GM23248 (cell line): ENCODE data around the gene ULK4. TPM values are rescaled to one million over a fixed set of nuclear protein-coding genes. Genes with fewer than 3 reads are reported as not detected.
A peak's percentile ranks its signal among the peaks of the same experiment; 100 is the strongest.

Experiments used
- DNase-seq: peaks from one replicate; pipeline ENCODE4 v3.0.0-alpha.2; 2015
- H2AFZ ChIP-seq: fragments of 200-600 bp; sonication (generic); 2 replicates; pipeline ENCODE4 v1.6.1; 2016; ENCODE audit warnings: antibody characterized with exemption
- H3F3A ChIP-seq: fragments of 200-600 bp; sonication (generic); 2 replicates; pipeline ENCODE4 v1.6.1; 2016; ENCODE audit warnings: mild to moderate bottlenecking, antibody characterized with exemption, mixed run types; ENCODE audit not compliant: insufficient read depth
- H3K27ac ChIP-seq: fragments of 200-600 bp; sonication (generic); 2 replicates; pipeline ENCODE4 v1.5.1; 2016; ENCODE audit warnings: mild to moderate bottlenecking
- H3K27me3 ChIP-seq: fragments of 200-600 bp; sonication (generic); replicated peaks from 2 replicates; pipeline ENCODE4 v1.6.1; 2016; ENCODE audit warnings: mild to moderate bottlenecking; ENCODE audit not compliant: insufficient read depth
- H3K36me3 ChIP-seq: fragments of 200-600 bp; sonication (generic); 2 replicates; pipeline ENCODE4 v1.6.1; 2016; ENCODE audit warnings: low read depth, mild to moderate bottlenecking
- H3K4me1 ChIP-seq: fragments of 200-600 bp; sonication (generic); 2 replicates; pipeline ENCODE4 v1.6.1; 2016; ENCODE audit warnings: mild to moderate bottlenecking; ENCODE audit not compliant: insufficient read depth
- H3K4me2 ChIP-seq: fragments of 200-600 bp; sonication (generic); one replicate; pipeline ENCODE4 v1.6.1; 2016; ENCODE audit warnings: mild to moderate bottlenecking; ENCODE audit not compliant: unreplicated experiment
- H3K4me3 ChIP-seq: fragments of 200-600 bp; sonication (generic); 2 replicates; pipeline ENCODE4 v1.5.1; 2016; ENCODE audit warnings: mild to moderate bottlenecking
- H3K79me2 ChIP-seq: fragments of 200-600 bp; sonication (generic); 2 replicates; pipeline ENCODE4 v1.6.1; 2016; ENCODE audit warnings: mild to moderate bottlenecking; ENCODE audit not compliant: insufficient read depth
- H3K9ac ChIP-seq: fragments of 200-600 bp; sonication (generic); 2 replicates; pipeline ENCODE4 v1.6.1; 2016; ENCODE audit warnings: mild to moderate bottlenecking
- H3K9me2 ChIP-seq: fragments of 200-600 bp; sonication (generic); 2 replicates; pipeline ENCODE4 v1.6.1; 2016; ENCODE audit warnings: mixed run types, mild to moderate bottlenecking, moderate library complexity; ENCODE audit not compliant: insufficient read depth
- H3K9me3 ChIP-seq: fragments of 200-600 bp; sonication (generic); one replicate; pipeline ENCODE4 v1.6.1; 2017; ENCODE audit warnings: low read depth
- H4K20me1 ChIP-seq: fragments of 200-600 bp; sonication (generic); 2 replicates; pipeline ENCODE4 v1.6.0; 2016; ENCODE audit not compliant: insufficient read depth
- EZH2 ChIP-seq: fragments of 200-600 bp; sonication (generic); IDR thresholded peaks from 2 replicates; pipeline ENCODE4 v1.6.1; 2018; ENCODE audit warnings: antibody characterized with exemption, mild to moderate bottlenecking; ENCODE audit not compliant: insufficient read depth, poor library complexity, severe bottlenecking
- EZH2phosphoT487 ChIP-seq: fragments of 200-600 bp; sonication (generic); IDR thresholded peaks from 2 replicates; pipeline ENCODE4 v1.6.1; 2018; ENCODE audit warnings: antibody characterized with exemption, moderate library complexity, mild to moderate bottlenecking, low read depth; ENCODE audit not compliant: insufficient read depth
- whole genome bisulfite sequencing, 2 experiments: methylation state at CpG; one replicate each; pipeline ENCODE4 v1.1.6; 2015 to 2017; ENCODE audit warnings: low lambda C conversion rate in 2 of 2, low coverage in 1 of 2; ENCODE audit errors: missing lambda C conversion rate in 2 of 2; 5-methylcytosine and 5-hydroxymethylcytosine counted together
- in situ Hi-C: fragments of 300-500 bp; cut with MboI; formaldehyde crosslinking; loops from 2 replicates; pipeline ENCODE4 v1.15.0; 2020
- polyA plus RNA-seq: library from polyadenylated mRNA; unstranded; fragments of >200 nt; fragmentation: Nextera tagmentation; extraction: Ambion mirVana; gene quantifications from 2 replicates; pipeline ENCODE4 v1.2.1, GENCODE V29; 2016
- total RNA-seq: library from RNA; depleted of rRNA; stranded (reverse); fragments of >200 nt; shearing (Covaris generic); gene quantifications from 2 replicates; pipeline ENCODE4 v1.2.3, GENCODE V29; 2014

Gene ULK4
- total and polyA plus RNA-seq, 2 experiments from 2014 or later, result 3.5 to 20.3 TPM

DNA sequence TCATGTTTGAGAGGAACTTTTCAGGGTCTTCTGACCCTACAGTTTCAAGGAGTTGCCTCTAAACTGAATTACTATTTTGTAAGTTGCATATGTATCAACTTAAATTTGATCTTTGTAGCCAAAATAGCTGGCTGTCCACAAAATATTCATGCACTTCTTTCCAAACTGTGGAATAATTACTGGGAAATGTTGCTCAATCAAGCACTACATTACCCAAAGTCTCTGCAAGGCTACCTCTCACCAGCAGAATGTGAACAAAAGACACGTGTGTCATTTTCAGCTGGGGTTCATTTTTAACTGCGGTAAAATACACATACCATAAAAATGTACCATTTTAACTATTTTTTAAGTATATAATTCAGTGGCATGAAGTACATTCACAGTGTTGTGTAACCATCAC lies 442.2 kb downstream of the ULK4 start:
- H3K27me3 ChIP-seq, result no peaks in the 10 kb centered on the region
- H3K4me1 ChIP-seq, result no peaks in the 10 kb centered on the region
- WGBS, 2 experiments, result 27% methylated on average over 2 of the region's 2 CpGs
- DNase-seq, result peak; percentile 29
- no peak overlapping the region for H3K4me2 ChIP-seq
- H3K36me3 ChIP-seq, result no peaks in the 10 kb centered on the region
- H3K9ac ChIP-seq, result no peak overlapping the region
- no peaks in the 10 kb centered on the region for H3K9me3 ChIP-seq
- H2AFZ ChIP-seq, result no peak overlapping the region
- H3K9me2 ChIP-seq, result no peaks in the 10 kb centered on the region
- H3F3A ChIP-seq, result no peaks in the 10 kb centered on the region
- TF ChIP-seq EZH2 (no peak), EZH2phosphoT487 (no peak)
- in situ Hi-C loops, result no loop called here
- H3K27ac ChIP-seq, result no peak overlapping the region
- H3K4me3 ChIP-seq, result no peak overlapping the region
- no peaks in the 10 kb centered on the region for H3K79me2 ChIP-seq
- H4K20me1 ChIP-seq, result no peaks in the 10 kb centered on the region

- Histone ChIP-seq H3K36me3 (no peaks in the 10 kb centered on the region), H3K4me2 (no peak overlapping the region), H3K4me3 (no peak overlapping the region), H4K20me1 (no peaks in the 10 kb centered on the region), H3F3A (no peaks in the 10 kb centered on the region), H3K9me2 (no peaks in the 10 kb centered on the region), H3K9ac (no peak overlapping the region), H3K4me1 (no peaks in the 10 kb centered on the region), H3K27ac (no peak overlapping the region), H3K9me3 (no peaks in the 10 kb centered on the region), H3K27me3 (no peaks in the 10 kb centered on the region), H3K79me2 (no peaks in the 10 kb centered on the region), H2AFZ (no peak overlapping the region)
- TF ChIP-seq EZH2, result no peak
- TF ChIP-seq EZH2phosphoT487, result no peak
- 33 to 45% methylated on average over 4 of the region's 4 CpGs for WGBS, 2 experiments
- in situ Hi-C loops, result no loop called here
- DNase-seq, result no peak
These were observed 443.3 kb downstream of the ULK4 start for GRCh38 chr3:41518626-41519025.

GRCh38 chr3:41508063-41508696 lies 453.7 kb downstream of the ULK4 start:
- Histone ChIP-seq H3K9me3 (no peaks in the 10 kb centered on the region), H3F3A (no peaks in the 10 kb centered on the region), H3K27ac (no peak overlapping the region), H3K79me2 (no peaks in the 10 kb centered on the region), H3K36me3 (no peaks in the 10 kb centered on the region), H4K20me1 (no peaks in the 10 kb centered on the region), H3K27me3 (no peaks in the 10 kb centered on the region), H3K9ac (no peak overlapping the region), H3K4me3 (no peak overlapping the region), H3K9me2 (no peaks in the 10 kb centered on the region; the same call in 1 of the 2 replicates), H2AFZ (no peak overlapping the region), H3K4me1 (no peaks in the 10 kb centered on the region), H3K4me2 (no peak overlapping the region)
- in situ Hi-C loops, result no loop called here
- peak; percentile 5 for DNase-seq
- 86 to 90% methylated on average over 7 of the region's 7 CpGs for WGBS, 2 experiments
- TF ChIP-seq EZH2 (no peak), EZH2phosphoT487 (no peak)

DNA sequence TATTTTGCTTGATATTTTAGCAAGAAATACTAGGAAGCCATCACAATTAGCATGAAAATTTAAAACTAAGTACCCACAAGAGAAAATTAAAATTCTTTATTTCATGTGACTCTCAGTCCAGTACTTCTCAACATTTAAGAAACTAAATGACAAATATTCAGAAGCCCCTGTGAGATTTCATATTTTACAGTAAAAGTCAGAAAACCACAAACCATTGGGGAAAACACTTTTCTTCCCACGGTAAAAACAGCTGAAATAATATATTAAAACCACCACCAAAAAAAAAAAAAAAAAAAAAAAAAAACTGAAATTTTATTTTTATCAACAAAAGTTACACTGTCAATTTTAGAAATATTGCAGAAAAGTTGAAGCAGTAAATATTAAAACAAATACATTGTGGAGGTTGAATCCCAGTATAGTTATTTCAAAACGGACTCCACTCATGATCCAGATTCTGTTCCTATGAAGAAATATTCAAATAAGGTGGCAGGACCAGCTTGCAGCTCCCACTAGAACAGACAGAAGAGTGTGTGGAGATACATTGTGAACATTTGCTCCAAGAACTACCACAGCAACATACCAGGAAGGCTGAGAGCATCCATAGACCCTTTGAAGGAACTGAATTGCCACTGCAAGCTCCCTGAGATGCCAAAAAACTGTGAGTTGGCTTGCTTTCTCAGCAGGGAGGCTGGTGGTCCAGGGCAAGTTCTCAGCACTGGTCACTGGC lies 454.4 kb downstream of the ULK4 start:
- no peaks in the 10 kb centered on the region for H3F3A ChIP-seq
- H3K4me1 ChIP-seq, result no peaks in the 10 kb centered on the region
- whole genome bisulfite sequencing, 2 experiments, result 75 to 79% methylated on average over 2 of the region's 2 CpGs
- no peak overlapping the region for H3K9ac ChIP-seq
- H3K79me2 ChIP-seq, result no peaks in the 10 kb centered on the region
- no peaks in the 10 kb centered on the region for H3K9me3 ChIP-seq
- in situ Hi-C loops, result no loop called here
- no peak overlapping the region for H2AFZ ChIP-seq
- no peak overlapping the region for H3K27ac ChIP-seq
- no peaks in the 10 kb centered on the region for H4K20me1 ChIP-seq
- H3K9me2 ChIP-seq, result no peaks in the 10 kb centered on the region; the same call in 1 of the 2 replicates
- H3K27me3 ChIP-seq, result no peaks in the 10 kb centered on the region
- H3K36me3 ChIP-seq, result no peaks in the 10 kb centered on the region
- H3K4me3 ChIP-seq, result no peak overlapping the region
- H3K4me2 ChIP-seq, result no peak overlapping the region
- no peak for DNase-seq
- TF ChIP-seq EZH2phosphoT487 (no peak), EZH2 (no peak)
